Measurements from ENCODE around the gene MILR1. TPM values are rescaled to one million over a fixed set of nuclear protein-coding genes. Genes with fewer than 3 reads are reported as not detected.
"Not testable (repeated sequence)": the region's sequence is repeated elsewhere in the genome, so short reads cannot be mapped to it uniquely, and the experiment has no call there.

The MILR1 gene
- total RNA-seq, 2 donors from 2014 or later, result 10.0 to 28.8 TPM

GRCh38 chr17:64455993-64456885 is 7.3 kb downstream of the MILR1 start:
- no peaks in the 10 kb centered on the region for H3K36me3 ChIP-seq
- ATAC-seq (ENCODE audit: insufficient number of reproducible peaks, low FRiP score, low read depth) (no peak), DNase-seq (ENCODE audit: low spot score) (no peak)
- TF ChIP-seq, protein P1, sequence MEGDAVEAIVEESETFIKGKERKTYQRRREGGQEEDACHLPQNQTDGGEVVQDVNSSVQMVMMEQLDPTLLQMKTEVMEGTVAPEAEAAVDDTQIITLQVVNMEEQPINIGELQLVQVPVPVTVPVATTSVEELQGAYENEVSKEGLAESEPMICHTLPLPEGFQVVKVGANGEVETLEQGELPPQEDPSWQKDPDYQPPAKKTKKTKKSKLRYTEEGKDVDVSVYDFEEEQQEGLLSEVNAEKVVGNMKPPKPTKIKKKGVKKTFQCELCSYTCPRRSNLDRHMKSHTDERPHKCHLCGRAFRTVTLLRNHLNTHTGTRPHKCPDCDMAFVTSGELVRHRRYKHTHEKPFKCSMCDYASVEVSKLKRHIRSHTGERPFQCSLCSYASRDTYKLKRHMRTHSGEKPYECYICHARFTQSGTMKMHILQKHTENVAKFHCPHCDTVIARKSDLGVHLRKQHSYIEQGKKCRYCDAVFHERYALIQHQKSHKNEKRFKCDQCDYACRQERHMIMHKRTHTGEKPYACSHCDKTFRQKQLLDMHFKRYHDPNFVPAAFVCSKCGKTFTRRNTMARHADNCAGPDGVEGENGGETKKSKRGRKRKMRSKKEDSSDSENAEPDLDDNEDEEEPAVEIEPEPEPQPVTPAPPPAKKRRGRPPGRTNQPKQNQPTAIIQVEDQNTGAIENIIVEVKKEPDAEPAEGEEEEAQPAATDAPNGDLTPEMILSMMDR (IDR thresholded peaks at IDR 0.05), result no peak
- H3K4me3 ChIP-seq, result no peak overlapping the region
- H3K4me1 ChIP-seq (ENCODE audit: control insufficient read depth in 1 of 2, low read depth in 2 of 2), result peaks cover 0 to 4% of the 10 kb centered on the region in 2 donors
- no peaks in the 10 kb centered on the region for H3K9me3 ChIP-seq
- H3K27ac ChIP-seq, result no peak overlapping the region
- H3K27me3 ChIP-seq (replicated peaks; ENCODE audit: insufficient read depth), result no peaks in the 10 kb centered on the region

DNA sequence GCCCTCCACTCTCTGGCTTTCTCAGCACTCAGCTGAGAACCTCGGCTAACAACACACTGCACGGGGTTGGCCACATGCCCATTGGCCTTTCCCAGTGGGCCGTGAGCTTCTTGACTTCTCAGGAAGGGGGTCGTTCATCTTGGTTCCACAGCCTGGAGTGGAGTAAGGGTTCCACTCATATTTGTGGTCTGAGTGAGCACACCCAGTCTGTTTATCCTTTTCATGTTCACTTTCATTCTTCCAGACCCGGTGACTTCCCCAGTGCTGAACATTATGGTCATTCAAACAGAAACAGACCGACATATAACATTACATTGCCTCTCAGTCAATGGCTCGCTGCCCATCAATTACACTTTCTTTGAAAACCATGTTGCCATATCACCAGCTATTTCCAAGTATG is 8.2 kb downstream of the MILR1 start:
- TF ChIP-seq, protein P1 (IDR thresholded peaks at IDR 0.05), result no peak
- no peak for ATAC-seq (ENCODE audit: insufficient number of reproducible peaks, low FRiP score, low read depth)

DNA sequence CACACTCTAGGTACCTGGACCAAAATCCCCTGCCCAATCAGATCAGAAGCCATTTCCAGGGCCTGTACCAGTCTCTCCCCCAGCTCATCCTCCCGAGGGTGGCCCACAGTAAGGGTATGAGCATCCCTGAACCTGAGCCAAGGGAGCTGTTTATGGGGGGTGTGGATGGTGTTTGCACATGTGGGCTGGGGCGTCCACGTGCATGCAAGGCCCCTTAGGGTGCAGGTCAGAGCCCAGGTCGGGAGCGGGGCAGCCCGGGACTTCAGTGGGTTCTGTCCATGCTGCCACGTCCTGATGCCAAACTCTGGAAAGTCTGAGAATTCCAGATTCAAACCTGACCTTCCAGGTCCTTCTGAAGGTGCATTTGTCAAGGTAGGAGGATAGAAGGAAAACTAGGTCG is 9.8 kb downstream of the MILR1 start:
- TF ChIP-seq, protein P1 (IDR thresholded peaks at IDR 0.05), result no peak
- ATAC-seq (ENCODE audit: insufficient number of reproducible peaks, low FRiP score, low read depth) (no peak), DNase-seq (ENCODE audit: low spot score) (no peak)
- Histone ChIP-seq H3K4me3 (no peak overlapping the region), H3K36me3 (no peaks in the 10 kb centered on the region), H3K27ac (no peak overlapping the region), H3K9me3 (no peaks in the 10 kb centered on the region), H3K27me3 (replicated peaks; ENCODE audit: insufficient read depth) (no peaks in the 10 kb centered on the region), H3K4me1 (ENCODE audit: control insufficient read depth in 1 of 2, low read depth in 2 of 2) (peaks cover 0 to 4% of the 10 kb centered on the region in 2 donors)

More for the DNA sequence above, 8.2 kb downstream of the MILR1 start:
- no peaks in the 10 kb centered on the region for H3K9me3 ChIP-seq
- H3K4me3 ChIP-seq, result no peak overlapping the region
- H3K4me1 ChIP-seq (ENCODE audit: control insufficient read depth in 1 of 2, low read depth in 2 of 2), result peaks cover 0 to 4% of the 10 kb centered on the region in 2 donors
- no peak for DNase-seq (ENCODE audit: low spot score)
- H3K36me3 ChIP-seq, result no peaks in the 10 kb centered on the region
- H3K27me3 ChIP-seq (replicated peaks; ENCODE audit: insufficient read depth), result no peaks in the 10 kb centered on the region
- no peak overlapping the region for H3K27ac ChIP-seq

DNA sequence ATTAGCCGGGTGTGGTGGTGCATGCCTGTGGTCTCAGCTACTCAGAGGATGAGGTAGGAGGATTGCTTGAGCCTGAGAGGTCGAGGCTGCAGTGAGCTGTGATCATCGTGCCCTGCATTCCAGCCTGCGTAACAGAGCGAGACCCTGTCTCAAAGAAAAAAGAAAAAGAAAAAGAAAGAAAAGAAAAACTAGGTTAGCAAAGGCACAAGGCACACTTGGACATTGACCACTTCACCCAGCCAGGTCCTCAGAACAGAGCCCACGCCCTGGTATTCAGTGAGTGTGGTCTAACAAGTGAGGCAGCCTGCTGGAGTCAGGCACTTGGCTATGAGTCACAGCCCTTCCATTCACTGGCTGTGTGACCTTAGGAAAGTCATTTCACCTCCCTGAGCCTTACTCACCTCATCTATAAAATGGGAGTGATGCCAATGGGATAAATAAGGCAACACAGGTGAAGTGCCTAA is 10.4 kb downstream of the MILR1 start:
- no peaks in the 10 kb centered on the region for H3K36me3 ChIP-seq
- no peak for ATAC-seq (ENCODE audit: insufficient number of reproducible peaks, low FRiP score, low read depth)
- no peaks in the 10 kb centered on the region for H3K27me3 ChIP-seq (replicated peaks; ENCODE audit: insufficient read depth)
- TF ChIP-seq, protein P1 (IDR thresholded peaks at IDR 0.05), result no peak
- no peaks in the 10 kb centered on the region for H3K9me3 ChIP-seq
- DNase-seq (ENCODE audit: low spot score), result no peak
- no peak overlapping the region for H3K27ac ChIP-seq
- no peak overlapping the region for H3K4me3 ChIP-seq
- H3K4me1 ChIP-seq (ENCODE audit: control insufficient read depth in 1 of 2, low read depth in 2 of 2), result peaks cover 0 to 4% of the 10 kb centered on the region in 2 donors

DNA sequence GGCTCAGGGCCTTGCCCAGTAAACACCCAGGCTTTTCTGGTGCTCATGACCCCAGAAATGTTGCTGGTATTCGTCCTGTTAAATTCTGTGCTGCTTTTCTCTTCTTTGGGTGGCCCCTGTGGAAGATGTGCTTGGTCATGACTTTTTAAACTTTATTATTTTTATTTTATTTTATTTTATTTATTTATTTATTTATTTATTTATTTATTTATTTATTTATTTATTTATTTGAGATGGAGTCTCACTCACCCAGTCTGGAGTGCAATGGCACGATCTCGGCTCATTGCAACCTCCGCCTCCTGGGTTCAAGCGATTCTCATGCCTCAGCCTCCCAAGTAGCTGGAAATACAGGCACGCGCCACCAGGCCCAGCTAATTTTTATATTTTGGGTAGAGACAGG is 10.9 kb downstream of the MILR1 start:
- H3K27ac ChIP-seq; H3K9me3 ChIP-seq; H3K36me3 ChIP-seq; H3K4me1 ChIP-seq (ENCODE audit: control insufficient read depth in 1 of 2, low read depth in 2 of 2); ATAC-seq (ENCODE audit: insufficient number of reproducible peaks, low FRiP score, low read depth); H3K4me3 ChIP-seq; DNase-seq (ENCODE audit: low spot score); H3K27me3 ChIP-seq (replicated peaks; ENCODE audit: insufficient read depth): not testable (repeated sequence)

Measured in thoracic aorta (tissue), 2 donors.